HEK293T (cell line): ENCODE data around the gene C13orf42.

Experiments used
- CTCF ChIA-PET: fragments of 350-600 bp; formaldehyde crosslinking; extraction: SDS; loops from one replicate; lab custom pipeline; 2021; ENCODE audit warnings: antibody characterized with exemption, inconsistent platforms; lab: Yijun Ruan, JAX
- POLR2A ChIA-PET: fragments of 350-600 bp; formaldehyde crosslinking; extraction: SDS; loops from one replicate; lab custom pipeline; 2020; ENCODE audit warnings: antibody characterized with exemption, inconsistent platforms; lab: Yijun Ruan, JAX
- DNase-seq: peaks from one replicate; pipeline ENCODE4 v3.0.0; 2012; ENCODE audit warnings: mixed read lengths; ENCODE audit errors: extremely low spot score
- ARNT ChIP-seq: fragments of 450-650 bp; IDR thresholded peaks from 2 replicates; pipeline ENCODE4 v1.6.1; 2017; ENCODE audit warnings: mild to moderate bottlenecking
- BHLHE40 ChIP-seq: fragments of 450-650 bp; IDR thresholded peaks from 2 replicates; pipeline ENCODE4 v1.6.1; 2016; ENCODE audit warnings: mild to moderate bottlenecking, moderate library complexity, borderline replicate concordance
- CTBP1 ChIP-seq: fragments of 450-650 bp; IDR thresholded peaks from 2 replicates; pipeline ENCODE4 v1.6.1; 2016; ENCODE audit warnings: borderline replicate concordance
- ELF4 ChIP-seq: fragments of 450-650 bp; IDR thresholded peaks from 2 replicates; pipeline ENCODE4 v1.6.1; 2017; ENCODE audit warnings: antibody characterized with exemption
- FOXA1 ChIP-seq: fragments of 450-650 bp; IDR thresholded peaks from 2 replicates; pipeline ENCODE4 v1.6.1; 2016; ENCODE audit warnings: mild to moderate bottlenecking
- FOXK2 ChIP-seq: fragments of 450-650 bp; IDR thresholded peaks from 2 replicates; pipeline ENCODE4 v1.6.1; 2016; ENCODE audit warnings: mild to moderate bottlenecking
- FOXM1 ChIP-seq: fragments of 450-650 bp; IDR thresholded peaks from 2 replicates; pipeline ENCODE4 v1.6.1; 2017; ENCODE audit warnings: mild to moderate bottlenecking, borderline replicate concordance
- HDGF ChIP-seq: fragments of 450-650 bp; IDR thresholded peaks from 2 replicates; pipeline ENCODE4 v1.6.1; 2017; ENCODE audit warnings: antibody characterized with exemption, borderline replicate concordance
- L3MBTL2 ChIP-seq: fragments of 450-650 bp; conservative IDR thresholded peaks from 2 replicates; pipeline ENCODE4 v1.6.1; 2016; ENCODE audit warnings: mild to moderate bottlenecking
- LEF1 ChIP-seq: fragments of 450-650 bp; IDR thresholded peaks from 2 replicates; pipeline ENCODE4 v1.6.1; 2017; ENCODE audit warnings: mild to moderate bottlenecking, borderline replicate concordance
- NFRKB ChIP-seq: fragments of 450-650 bp; IDR thresholded peaks from 2 replicates; pipeline ENCODE4 v1.6.1; 2016; ENCODE audit warnings: mild to moderate bottlenecking, moderate library complexity
- PKNOX1 ChIP-seq: fragments of 450-650 bp; IDR thresholded peaks from 2 replicates; pipeline ENCODE4 v1.6.1; 2016
- SP1 ChIP-seq: fragments of 450-650 bp; IDR thresholded peaks from 2 replicates; pipeline ENCODE4 v1.6.1; 2017
- SUZ12 ChIP-seq: fragments of 450-650 bp; IDR thresholded peaks from 2 replicates; pipeline ENCODE4 v1.6.1; 2016; ENCODE audit warnings: mild to moderate bottlenecking
- TARDBP ChIP-seq: fragments of 450-650 bp; IDR thresholded peaks from 2 replicates; pipeline ENCODE4 v1.6.1; 2016
- ZNF384 ChIP-seq: fragments of 450-650 bp; IDR thresholded peaks from 2 replicates; pipeline ENCODE4 v1.6.1; 2016

C13orf42 gene

GRCh38 chr13:51111174-51111573 is at the start of gene C13orf42:
C13orf42 (minus strand) TSS chr13:51111274; CDS start chr13:51111209, 65 bp downstream.
- POLR2A ChIA-PET = no interaction called here
- DNase-seq = no peak
- CTCF ChIA-PET = interaction anchor here (0.5 to 1.0 kb wide), 2 partner anchors 14 to 112 kb away, joined by 3 to 5 read pairs; no protein-coding TSS in a partner anchor
- TF ChIP-seq HDGF = no peak
- no peak for TF ChIP-seq BHLHE40
- TF ChIP-seq FOXK2 = no peak
- no peak for TF ChIP-seq ZNF384

GRCh38 chr13:51158880-51159518 is 47.9 kb upstream of the C13orf42 start:
- no peak for TF ChIP-seq NFRKB
- TF ChIP-seq ELF4 = no peak
- no peak for TF ChIP-seq ARNT
- TF ChIP-seq PKNOX1 = no peak
- TF ChIP-seq ZNF384 = no peak
- TF ChIP-seq SP1 = no peak
- TF ChIP-seq SUZ12 = no peak
- no peak for TF ChIP-seq TARDBP
- no peak for TF ChIP-seq CTBP1
- no peak for TF ChIP-seq FOXA1
- TF ChIP-seq FOXM1 = no peak
- TF ChIP-seq L3MBTL2 = no peak
- ChIA-PET CTCF (no interaction called here), POLR2A (no interaction called here)
- no peak for DNase-seq

- POLR2A ChIA-PET = no interaction called here
- CTCF ChIA-PET = no interaction called here
- no peak for TF ChIP-seq FOXM1
- no peak for DNase-seq
Observed at GRCh38 chr13:51158365-51158764, 47.3 kb upstream of the C13orf42 start.

GRCh38 chr13:51156648-51157047 is 45.6 kb upstream of the C13orf42 start:
- TF ChIP-seq CTBP1 = no peak
- no peak for TF ChIP-seq PKNOX1
- TF ChIP-seq ELF4 = no peak
- TF ChIP-seq NFRKB = no peak
- TF ChIP-seq L3MBTL2 = no peak
- no peak for TF ChIP-seq SP1
- no peak for TF ChIP-seq HDGF
- TF ChIP-seq SUZ12 = no peak
- TF ChIP-seq ZNF384 = no peak
- no peak for TF ChIP-seq FOXK2
- TF ChIP-seq BHLHE40 = no peak
- no peak for TF ChIP-seq LEF1
- no peak for TF ChIP-seq FOXA1
- TF ChIP-seq ARNT = no peak
- no peak for TF ChIP-seq TARDBP
- no peak for TF ChIP-seq FOXM1
- POLR2A ChIA-PET = no interaction called here
- CTCF ChIA-PET = no interaction called here
- no peak for DNase-seq

- CTCF ChIA-PET = no interaction called here
- no peak for TF ChIP-seq FOXA1
- TF ChIP-seq TARDBP = no peak
- TF ChIP-seq SUZ12 = no peak
- no peak for TF ChIP-seq CTBP1
- no peak for TF ChIP-seq ZNF384
- no peak for TF ChIP-seq BHLHE40
- TF ChIP-seq SP1 = no peak
- TF ChIP-seq LEF1 = no peak
- no peak for TF ChIP-seq FOXK2
- POLR2A ChIA-PET = no interaction called here
- no peak for DNase-seq
Observed at GRCh38 chr13:51155776-51156515, 44.9 kb upstream of the C13orf42 start.

- CTCF ChIA-PET = interaction anchor here (0.6 kb wide), 1 partner anchor 9 kb away, joined by 3 read pairs; no protein-coding TSS in a partner anchor
Observed at GRCh38 chr13:51155161-51155560, 44.1 kb upstream of the C13orf42 start.

More at GRCh38 chr13:51155161-51155560, 44.1 kb upstream of the C13orf42 start:
- no peak for DNase-seq
- TF ChIP-seq SP1 (no peak), FOXK2 (no peak), CTBP1 (no peak), BHLHE40 (no peak), ELF4 (no peak), PKNOX1 (no peak), ARNT (no peak), ZNF384 (no peak), HDGF (no peak)
- POLR2A ChIA-PET = no interaction called here
